Smooth muscle cell (in vitro differentiated cells): ENCODE results near the gene GAPDH. TPM values are rescaled to one million over a fixed set of nuclear protein-coding genes. Genes with fewer than 3 reads are reported as not detected.

ENCODE experiments used
- DNase-seq: peaks from one replicate; lab custom pipeline; 2025; ENCODE audit not compliant: unreplicated experiment; lab: John Stamatoyannopoulos, UW
- H2AFZ ChIP-seq: fragments of 200-600 bp; sonication (generic); 2 replicates; pipeline ENCODE4 v1.6.0; 2016; ENCODE audit warnings: antibody characterized with exemption, low read depth, mild to moderate bottlenecking
- H3F3A ChIP-seq: fragments of 200-600 bp; sonication (generic); 2 replicates; pipeline ENCODE4 v1.6.0; 2017; ENCODE audit warnings: antibody characterized with exemption, low read depth
- H3K27ac ChIP-seq: fragments of 200-600 bp; sonication (generic); 2 replicates; pipeline ENCODE4 v1.5.1; 2016; ENCODE audit warnings: low read depth, mild to moderate bottlenecking
- H3K27me3 ChIP-seq: fragments of 200-600 bp; sonication (generic); 2 replicates; pipeline ENCODE4 v1.6.1; 2016; ENCODE audit warnings: low read depth, mild to moderate bottlenecking
- H3K36me3 ChIP-seq: fragments of 200-600 bp; sonication (generic); 2 replicates; pipeline ENCODE4 v1.5.1; 2016; ENCODE audit warnings: low read depth
- H3K4me1 ChIP-seq: fragments of 200-600 bp; sonication (generic); 2 replicates; pipeline ENCODE4 v1.5.1; 2016; ENCODE audit warnings: low read depth
- H3K4me2 ChIP-seq: fragments of 200-600 bp; sonication (generic); 2 replicates; pipeline ENCODE4 v1.6.0; 2016; ENCODE audit warnings: mild to moderate bottlenecking
- H3K4me3 ChIP-seq: fragments of 200-600 bp; sonication (generic); 2 replicates; pipeline ENCODE4 v1.5.1; 2016; ENCODE audit warnings: mild to moderate bottlenecking
- H3K79me2 ChIP-seq: fragments of 200-600 bp; sonication (generic); 2 replicates; pipeline ENCODE4 v1.6.0; 2016; ENCODE audit warnings: low read depth, mild to moderate bottlenecking
- H3K9ac ChIP-seq: fragments of 200-600 bp; sonication (generic); 2 replicates; pipeline ENCODE4 v1.6.0; 2016; ENCODE audit warnings: low read depth
- H3K9me3 ChIP-seq: fragments of 200-600 bp; sonication (generic); replicated peaks from 2 replicates; pipeline ENCODE4 v1.5.1; 2016; ENCODE audit warnings: low read depth
- H4K20me1 ChIP-seq: fragments of 200-600 bp; sonication (generic); 2 replicates; pipeline ENCODE4 v1.6.0; 2016; ENCODE audit warnings: low read depth
- WGBS: methylation state at CpG from one replicate; pipeline ENCODE4 v1.1.7; 2016; ENCODE audit warnings: low lambda C conversion rate; 5-methylcytosine and 5-hydroxymethylcytosine counted together
- polyA plus RNA-seq: library from polyadenylated mRNA; unstranded; fragments of >200 nt; fragmentation: Nextera tagmentation; extraction: Ambion mirVana; gene quantifications from 2 replicates; pipeline ENCODE4 v1.2.1, GENCODE V29; 2016
- total RNA-seq: library from RNA; depleted of rRNA; stranded (reverse); fragments of >200 nt; gene quantifications from 2 replicates; pipeline ENCODE4 v1.2.3, GENCODE V29; 2014
- TF ChIP-seq, protein P1 (sequence below): fragments of 200-600 bp; sonication (generic); IDR thresholded peaks from 2 replicates; pipeline ENCODE4 v1.5.1; 2017; ENCODE audit warnings: borderline replicate concordance, mild to moderate bottlenecking, antibody characterized with exemption; ENCODE audit not compliant: insufficient read depth, poor library complexity, severe bottlenecking

GAPDH gene
- total and polyA plus RNA-seq, 2 experiments from 2014 or later: 5,158 to 9,934 TPM

- H3K36me3 ChIP-seq: no peaks in the 10 kb centered on the region
- no peak overlapping the region for H2AFZ ChIP-seq
- peaks cover 69% of the 10 kb centered on the region for H3F3A ChIP-seq
- peaks cover 30% of the 10 kb centered on the region for H3K79me2 ChIP-seq
- H4K20me1 ChIP-seq: peaks cover 53% of the 10 kb centered on the region
- H3K9me3 ChIP-seq: no peaks in the 10 kb centered on the region
- peak overlapping the region; percentile 90 for H3K9ac ChIP-seq
- no peaks in the 10 kb centered on the region for H3K27me3 ChIP-seq
- DNase-seq: no peak
- TF ChIP-seq, protein P1, sequence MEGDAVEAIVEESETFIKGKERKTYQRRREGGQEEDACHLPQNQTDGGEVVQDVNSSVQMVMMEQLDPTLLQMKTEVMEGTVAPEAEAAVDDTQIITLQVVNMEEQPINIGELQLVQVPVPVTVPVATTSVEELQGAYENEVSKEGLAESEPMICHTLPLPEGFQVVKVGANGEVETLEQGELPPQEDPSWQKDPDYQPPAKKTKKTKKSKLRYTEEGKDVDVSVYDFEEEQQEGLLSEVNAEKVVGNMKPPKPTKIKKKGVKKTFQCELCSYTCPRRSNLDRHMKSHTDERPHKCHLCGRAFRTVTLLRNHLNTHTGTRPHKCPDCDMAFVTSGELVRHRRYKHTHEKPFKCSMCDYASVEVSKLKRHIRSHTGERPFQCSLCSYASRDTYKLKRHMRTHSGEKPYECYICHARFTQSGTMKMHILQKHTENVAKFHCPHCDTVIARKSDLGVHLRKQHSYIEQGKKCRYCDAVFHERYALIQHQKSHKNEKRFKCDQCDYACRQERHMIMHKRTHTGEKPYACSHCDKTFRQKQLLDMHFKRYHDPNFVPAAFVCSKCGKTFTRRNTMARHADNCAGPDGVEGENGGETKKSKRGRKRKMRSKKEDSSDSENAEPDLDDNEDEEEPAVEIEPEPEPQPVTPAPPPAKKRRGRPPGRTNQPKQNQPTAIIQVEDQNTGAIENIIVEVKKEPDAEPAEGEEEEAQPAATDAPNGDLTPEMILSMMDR: no peak
- peaks cover 26% of the 10 kb centered on the region for H3K4me1 ChIP-seq
- 0% methylated on average over 16 of the region's 25 CpGs for WGBS
- H3K4me3 ChIP-seq: peak overlapping the region; percentile 93
- H3K4me2 ChIP-seq: peak overlapping the region; percentile 91
- peak overlapping the region; percentile 96 for H3K27ac ChIP-seq
Observed at GRCh38 chr12:6534695-6534944, 303 bp downstream of the GAPDH start.

DNA sequence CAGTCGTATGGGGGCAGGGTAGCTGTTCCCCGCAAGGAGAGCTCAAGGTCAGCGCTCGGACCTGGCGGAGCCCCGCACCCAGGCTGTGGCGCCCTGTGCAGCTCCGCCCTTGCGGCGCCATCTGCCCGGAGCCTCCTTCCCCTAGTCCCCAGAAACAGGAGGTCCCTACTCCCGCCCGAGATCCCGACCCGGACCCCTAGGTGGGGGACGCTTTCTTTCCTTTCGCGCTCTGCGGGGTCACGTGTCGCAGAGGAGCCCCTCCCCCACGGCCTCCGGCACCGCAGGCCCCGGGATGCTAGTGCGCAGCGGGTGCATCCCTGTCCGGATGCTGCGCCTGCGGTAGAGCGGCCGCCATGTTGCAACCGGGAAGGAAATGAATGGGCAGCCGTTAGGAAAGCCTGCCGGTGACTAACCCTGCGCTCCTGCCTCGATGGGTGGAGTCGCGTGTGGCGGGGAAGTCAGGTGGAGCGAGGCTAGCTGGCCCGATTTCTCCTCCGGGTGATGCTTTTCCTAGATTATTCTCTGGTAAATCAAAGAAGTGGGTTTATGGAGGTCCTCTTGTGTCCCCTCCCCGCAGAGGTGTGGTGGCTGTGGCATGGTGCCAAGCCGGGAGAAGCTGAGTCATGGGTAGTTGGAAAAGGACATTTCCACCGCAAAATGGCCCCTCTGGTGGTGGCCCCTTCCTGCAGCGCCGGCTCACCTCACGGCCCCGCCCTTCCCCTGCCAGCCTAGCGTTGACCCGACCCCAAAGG, 804 bp downstream of the GAPDH start:
- H3K4me3 ChIP-seq: peak overlapping the region; percentile 93
- H3K9ac ChIP-seq: peak overlapping the region; percentile 90
- peaks cover 58% of the 10 kb centered on the region for H4K20me1 ChIP-seq
- TF ChIP-seq, protein P1: no peak
- peaks cover 30% of the 10 kb centered on the region for H3K79me2 ChIP-seq
- peak; percentile 69 for DNase-seq
- H3K27ac ChIP-seq: peak overlapping the region; percentile 96
- no peaks in the 10 kb centered on the region for H3K36me3 ChIP-seq
- WGBS: 2% methylated on average over 51 of the region's 52 CpGs
- no peaks in the 10 kb centered on the region for H3K27me3 ChIP-seq
- peak overlapping the region; percentile 91 for H3K4me2 ChIP-seq
- H2AFZ ChIP-seq: no peak overlapping the region
- H3F3A ChIP-seq: peaks cover 70% of the 10 kb centered on the region
- H3K4me1 ChIP-seq: peaks cover 26% of the 10 kb centered on the region
- no peaks in the 10 kb centered on the region for H3K9me3 ChIP-seq

DNA sequence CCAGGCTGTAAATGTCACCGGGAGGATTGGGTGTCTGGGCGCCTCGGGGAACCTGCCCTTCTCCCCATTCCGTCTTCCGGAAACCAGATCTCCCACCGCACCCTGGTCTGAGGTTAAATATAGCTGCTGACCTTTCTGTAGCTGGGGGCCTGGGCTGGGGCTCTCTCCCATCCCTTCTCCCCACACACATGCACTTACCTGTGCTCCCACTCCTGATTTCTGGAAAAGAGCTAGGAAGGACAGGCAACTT, 1.3 kb downstream of the GAPDH start:
- Histone ChIP-seq H3K4me1 (peaks cover 26% of the 10 kb centered on the region), H3F3A (peaks cover 65% of the 10 kb centered on the region), H3K27ac (peak overlapping the region; percentile 96), H4K20me1 (peaks cover 61% of the 10 kb centered on the region), H3K79me2 (peaks cover 30% of the 10 kb centered on the region), H3K9me3 (no peaks in the 10 kb centered on the region), H3K4me2 (peak overlapping the region; percentile 91), H3K27me3 (no peaks in the 10 kb centered on the region), H3K4me3 (peak overlapping the region; percentile 93), H3K36me3 (no peaks in the 10 kb centered on the region), H2AFZ (no peak overlapping the region), H3K9ac (peak overlapping the region; percentile 90)
- TF ChIP-seq, protein P1: no peak
- no peak for DNase-seq
- WGBS: 3% methylated on average over 6 of the region's 6 CpGs

- Histone ChIP-seq H3K79me2 (peaks cover 30% of the 10 kb centered on the region), H3K9me3 (no peaks in the 10 kb centered on the region), H3K4me2 (peak overlapping the region; percentile 91), H4K20me1 (peaks cover 61% of the 10 kb centered on the region), H3K4me1 (peaks cover 26% of the 10 kb centered on the region), H3K36me3 (no peaks in the 10 kb centered on the region), H3F3A (peaks cover 65% of the 10 kb centered on the region), H3K4me3 (peak overlapping the region; percentile 93), H2AFZ (no peak overlapping the region), H3K27ac (peak overlapping the region; percentile 96), H3K9ac (peak overlapping the region; percentile 90), H3K27me3 (no peaks in the 10 kb centered on the region)
- DNase-seq: no peak
- 56% methylated on average over 10 of the region's 10 CpGs for WGBS
- TF ChIP-seq, protein P1: no peak
Observed at GRCh38 chr12:6535960-6536847, 1.9 kb downstream of the GAPDH start.
